ENCODE data around the gene ZNF639.

- TF ChIP-seq EZH2 (IDR thresholded peaks at IDR 0.05; ENCODE audit: low read depth, unreplicated experiment) (no peak), CTCF (conservative IDR thresholded peaks at IDR 0.05; ENCODE audit: low read depth in 2 of 2) (no peak), POLR2AphosphoS5 (IDR thresholded peaks at IDR 0.05; ENCODE audit: low read depth) (no peak), EZH2phosphoT487 (IDR thresholded peaks at IDR 0.05; ENCODE audit: unreplicated experiment) (no peak), ZNF114 (CRISPR knock-in tag; IDR thresholded peaks at IDR 0.05) (no peak)
- TF ChIP-seq, protein P1, sequence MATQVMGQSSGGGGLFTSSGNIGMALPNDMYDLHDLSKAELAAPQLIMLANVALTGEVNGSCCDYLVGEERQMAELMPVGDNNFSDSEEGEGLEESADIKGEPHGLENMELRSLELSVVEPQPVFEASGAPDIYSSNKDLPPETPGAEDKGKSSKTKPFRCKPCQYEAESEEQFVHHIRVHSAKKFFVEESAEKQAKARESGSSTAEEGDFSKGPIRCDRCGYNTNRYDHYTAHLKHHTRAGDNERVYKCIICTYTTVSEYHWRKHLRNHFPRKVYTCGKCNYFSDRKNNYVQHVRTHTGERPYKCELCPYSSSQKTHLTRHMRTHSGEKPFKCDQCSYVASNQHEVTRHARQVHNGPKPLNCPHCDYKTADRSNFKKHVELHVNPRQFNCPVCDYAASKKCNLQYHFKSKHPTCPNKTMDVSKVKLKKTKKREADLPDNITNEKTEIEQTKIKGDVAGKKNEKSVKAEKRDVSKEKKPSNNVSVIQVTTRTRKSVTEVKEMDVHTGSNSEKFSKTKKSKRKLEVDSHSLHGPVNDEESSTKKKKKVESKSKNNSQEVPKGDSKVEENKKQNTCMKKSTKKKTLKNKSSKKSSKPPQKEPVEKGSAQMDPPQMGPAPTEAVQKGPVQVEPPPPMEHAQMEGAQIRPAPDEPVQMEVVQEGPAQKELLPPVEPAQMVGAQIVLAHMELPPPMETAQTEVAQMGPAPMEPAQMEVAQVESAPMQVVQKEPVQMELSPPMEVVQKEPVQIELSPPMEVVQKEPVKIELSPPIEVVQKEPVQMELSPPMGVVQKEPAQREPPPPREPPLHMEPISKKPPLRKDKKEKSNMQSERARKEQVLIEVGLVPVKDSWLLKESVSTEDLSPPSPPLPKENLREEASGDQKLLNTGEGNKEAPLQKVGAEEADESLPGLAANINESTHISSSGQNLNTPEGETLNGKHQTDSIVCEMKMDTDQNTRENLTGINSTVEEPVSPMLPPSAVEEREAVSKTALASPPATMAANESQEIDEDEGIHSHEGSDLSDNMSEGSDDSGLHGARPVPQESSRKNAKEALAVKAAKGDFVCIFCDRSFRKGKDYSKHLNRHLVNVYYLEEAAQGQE (IDR thresholded peaks at IDR 0.05; ENCODE audit: unreplicated experiment), result no peak
Observed at GRCh38 chr3:179348325-179349013, 25.6 kb downstream of the ZNF639 start.

Measured in GM23338 (cell line).